ENCODE data around the gene ATG4C.
"Not testable (repeated sequence)": the region's sequence is repeated elsewhere in the genome, so short reads cannot be mapped to it uniquely, and the experiment has no call there.

Gene ATG4C

DNA sequence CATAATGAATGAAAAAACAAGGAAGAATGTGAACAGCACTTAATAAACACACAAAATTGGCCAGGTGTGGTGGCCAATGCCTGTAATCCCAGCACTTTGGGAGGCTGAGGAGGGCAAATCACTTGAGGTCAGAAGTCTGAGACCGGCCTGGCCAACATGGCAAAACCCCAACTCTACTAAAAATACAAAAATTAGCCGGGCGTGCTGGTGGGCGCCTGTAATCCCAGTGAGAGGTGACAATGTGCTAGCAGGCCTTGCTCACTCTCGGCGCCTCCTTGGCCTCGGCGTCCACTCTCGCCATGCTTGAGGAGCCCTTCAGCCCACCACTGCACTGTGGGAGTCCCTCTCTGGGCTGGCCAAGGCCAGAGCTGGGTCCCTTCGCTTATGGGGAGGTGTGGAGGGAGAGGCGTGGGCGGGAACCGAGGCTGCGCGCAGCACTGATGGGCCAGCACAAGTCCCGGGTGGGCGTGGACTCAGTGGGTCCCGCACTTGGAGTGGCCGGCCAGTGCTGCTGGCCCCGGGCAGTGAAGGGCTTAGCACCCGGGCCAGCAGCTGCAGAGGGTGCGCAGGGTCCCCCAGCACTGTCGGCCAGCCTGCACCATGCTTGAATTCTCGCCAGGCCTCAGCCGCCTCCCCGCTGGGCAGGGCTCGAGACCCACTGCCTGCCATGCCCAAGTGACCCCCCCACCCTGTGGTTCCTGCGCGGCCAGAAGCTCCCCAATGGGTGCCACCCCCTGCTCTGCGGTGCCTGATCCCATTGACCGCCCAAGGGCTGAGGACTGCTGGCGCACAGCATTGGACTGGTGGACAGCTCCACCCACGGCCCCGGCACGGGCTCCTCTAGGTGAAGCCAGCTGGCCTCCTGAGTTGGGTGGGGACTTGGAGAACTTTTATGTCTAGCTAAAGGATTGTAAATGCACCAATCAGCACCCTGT lies 30.6 kb upstream of the ATG4C start:
- no peak for DNase-seq (ENCODE audit: low read depth)
- TF ChIP-seq, protein P1, sequence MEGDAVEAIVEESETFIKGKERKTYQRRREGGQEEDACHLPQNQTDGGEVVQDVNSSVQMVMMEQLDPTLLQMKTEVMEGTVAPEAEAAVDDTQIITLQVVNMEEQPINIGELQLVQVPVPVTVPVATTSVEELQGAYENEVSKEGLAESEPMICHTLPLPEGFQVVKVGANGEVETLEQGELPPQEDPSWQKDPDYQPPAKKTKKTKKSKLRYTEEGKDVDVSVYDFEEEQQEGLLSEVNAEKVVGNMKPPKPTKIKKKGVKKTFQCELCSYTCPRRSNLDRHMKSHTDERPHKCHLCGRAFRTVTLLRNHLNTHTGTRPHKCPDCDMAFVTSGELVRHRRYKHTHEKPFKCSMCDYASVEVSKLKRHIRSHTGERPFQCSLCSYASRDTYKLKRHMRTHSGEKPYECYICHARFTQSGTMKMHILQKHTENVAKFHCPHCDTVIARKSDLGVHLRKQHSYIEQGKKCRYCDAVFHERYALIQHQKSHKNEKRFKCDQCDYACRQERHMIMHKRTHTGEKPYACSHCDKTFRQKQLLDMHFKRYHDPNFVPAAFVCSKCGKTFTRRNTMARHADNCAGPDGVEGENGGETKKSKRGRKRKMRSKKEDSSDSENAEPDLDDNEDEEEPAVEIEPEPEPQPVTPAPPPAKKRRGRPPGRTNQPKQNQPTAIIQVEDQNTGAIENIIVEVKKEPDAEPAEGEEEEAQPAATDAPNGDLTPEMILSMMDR (conservative IDR thresholded peaks at IDR 0.05; ENCODE audit: low read length) = no peak
- H3K4me3 ChIP-seq (ENCODE audit: low read length) = no peak overlapping the region

DNA sequence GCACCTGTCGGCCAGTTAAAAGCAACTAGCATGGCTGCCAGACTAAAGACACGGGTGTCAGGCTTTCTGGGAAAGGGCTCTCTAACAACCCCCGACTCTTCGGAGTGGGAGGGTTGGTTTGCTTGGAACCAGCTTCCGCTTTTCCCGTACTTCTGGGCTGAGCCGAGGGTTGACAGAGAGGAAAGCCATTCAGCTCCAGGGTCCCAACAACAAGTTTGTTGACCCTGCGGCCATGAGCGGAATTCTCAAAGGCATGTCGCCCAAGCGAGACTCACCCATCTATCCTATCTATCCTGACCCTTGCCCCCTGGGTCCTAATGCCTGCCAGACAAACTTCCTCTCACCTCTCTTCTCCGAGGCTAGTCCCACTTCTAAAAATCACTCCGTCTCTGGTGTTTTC lies 29.0 kb upstream of the ATG4C start:
- not testable (repeated sequence) for DNase-seq (ENCODE audit: low read depth); H3K4me3 ChIP-seq (ENCODE audit: low read length)

DNA sequence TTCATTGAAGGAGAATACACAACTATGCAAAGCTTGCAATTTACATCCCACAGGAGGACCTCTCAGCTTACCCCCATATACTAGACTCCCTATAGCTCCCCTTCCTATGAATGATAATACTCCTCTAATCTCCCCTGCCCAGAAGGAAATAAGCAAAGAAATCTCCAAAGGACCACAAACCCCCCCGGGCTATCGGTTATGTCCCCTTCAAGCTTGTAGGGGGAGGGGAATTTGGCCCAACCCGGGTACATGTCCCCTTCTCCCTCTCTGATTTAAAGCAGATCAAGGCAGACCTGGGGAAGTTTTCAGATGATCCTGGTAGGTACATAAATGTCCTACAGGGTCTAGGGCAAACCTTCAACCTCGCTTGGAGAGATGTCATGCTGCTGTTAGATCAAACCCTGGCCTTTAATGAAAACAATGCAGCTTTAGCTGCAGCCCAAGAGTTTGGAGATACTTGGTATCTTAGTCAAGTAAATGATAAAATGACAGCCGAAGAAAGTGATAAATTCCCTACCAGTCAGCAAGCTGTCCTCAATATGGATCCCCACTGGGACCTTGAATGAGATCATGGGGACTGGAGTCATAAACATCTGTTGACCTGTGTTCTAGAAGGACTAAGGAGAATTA lies 27.6 kb upstream of the ATG4C start:
- not testable (repeated sequence) for DNase-seq (ENCODE audit: low read depth); H3K4me3 ChIP-seq (ENCODE audit: low read length)

DNA sequence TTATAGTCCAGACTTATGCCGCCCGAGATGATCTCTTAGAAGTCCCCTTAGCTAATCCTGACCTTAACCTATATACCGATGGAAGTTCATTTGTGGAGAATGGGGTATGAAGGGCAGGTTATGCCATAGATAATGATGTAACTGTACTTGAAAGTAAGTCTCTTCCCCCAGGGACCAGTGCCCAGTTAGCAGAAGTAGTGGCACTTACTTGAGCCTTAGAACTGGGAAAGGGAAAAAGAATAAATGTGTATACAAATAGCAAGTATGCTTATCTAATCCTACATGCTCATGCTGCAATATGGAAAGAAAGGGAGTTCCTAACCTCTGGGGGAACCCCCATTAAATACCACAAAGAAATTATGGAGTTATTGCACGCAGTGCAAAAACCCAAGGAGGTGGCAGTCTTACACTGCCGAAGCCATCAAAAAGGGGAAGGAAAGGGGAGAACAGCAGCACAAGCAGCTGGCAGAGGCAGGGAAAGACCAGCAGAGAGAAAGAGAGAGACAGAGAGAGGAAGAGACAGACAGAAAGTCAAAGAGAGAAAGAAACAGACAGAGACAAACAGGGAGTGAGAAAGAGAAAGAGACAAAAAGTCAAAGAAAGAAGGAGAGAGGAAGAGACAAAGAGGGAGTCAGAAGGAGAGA lies 24.6 kb upstream of the ATG4C start:
- not testable (repeated sequence) for DNase-seq (ENCODE audit: low read depth); H3K4me3 ChIP-seq (ENCODE audit: low read length)

DNA sequence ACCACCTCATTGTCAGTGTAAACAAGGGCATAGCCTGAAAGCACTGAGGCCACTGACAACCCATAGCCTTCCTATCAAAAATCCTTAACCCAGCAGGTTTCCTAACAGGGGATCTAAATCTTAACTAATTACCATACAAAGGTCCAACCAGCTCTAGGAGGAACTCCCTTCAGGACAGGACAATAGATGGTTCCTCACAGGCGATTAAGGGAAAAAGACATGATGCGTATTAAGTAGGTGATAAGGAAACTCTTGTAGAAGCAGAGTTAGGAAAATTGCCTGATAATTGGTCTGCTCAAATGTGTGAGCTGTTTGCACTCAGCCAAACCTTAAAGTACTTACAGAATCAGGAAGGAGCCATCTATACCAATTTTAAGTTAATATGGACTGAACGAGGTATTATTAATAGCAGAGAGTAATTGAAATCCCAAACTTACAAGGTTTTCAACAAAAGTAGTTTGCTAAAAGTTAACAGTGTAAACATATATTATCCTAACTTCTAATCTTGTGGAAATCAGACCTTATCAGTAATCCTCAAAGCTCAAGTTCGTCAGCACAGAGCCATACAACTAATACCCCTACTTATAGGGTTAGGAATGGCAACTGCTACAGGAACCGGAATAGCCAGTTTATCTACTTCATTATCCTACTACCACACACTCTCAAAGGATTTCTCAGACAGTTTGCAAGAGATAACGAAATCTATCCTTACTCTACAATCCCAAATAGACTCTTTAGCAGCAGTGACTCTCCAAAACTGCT lies 23.7 kb upstream of the ATG4C start:
- H3K4me3 ChIP-seq (ENCODE audit: low read length); DNase-seq (ENCODE audit: low read depth): not testable (repeated sequence)

DNA sequence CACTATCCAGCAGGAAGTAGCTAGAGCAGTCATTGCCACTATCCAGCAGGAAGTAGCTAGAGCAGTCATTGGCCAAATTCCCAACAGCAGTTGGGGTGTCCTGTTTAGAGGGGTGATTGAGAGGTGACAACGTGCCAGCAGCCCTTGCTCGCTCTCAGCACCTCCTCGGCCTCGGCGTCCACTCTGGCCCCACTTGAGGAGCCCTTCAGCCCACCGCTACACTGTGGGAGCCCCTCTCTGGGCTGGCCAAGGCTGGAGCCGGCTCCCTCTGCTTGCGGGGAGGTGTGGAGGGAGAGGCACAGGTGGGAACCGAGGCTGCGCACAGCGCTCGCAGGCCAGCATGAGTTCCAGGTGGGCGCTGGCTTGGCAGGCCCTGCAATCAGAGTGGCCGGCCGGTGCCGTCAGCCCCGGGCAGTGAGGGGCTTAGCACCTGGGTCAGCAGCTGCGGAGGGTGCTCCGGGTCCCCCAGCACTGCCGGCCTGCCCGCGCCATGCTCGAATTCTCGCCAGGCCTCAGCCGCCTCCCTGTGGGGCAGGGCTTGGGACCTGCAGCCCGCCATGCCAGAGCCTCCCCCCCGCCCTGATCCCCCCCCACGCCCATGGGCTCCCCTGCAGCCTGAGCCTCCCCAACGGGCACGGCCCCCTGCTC lies 22.6 kb upstream of the ATG4C start:
- DNase-seq (ENCODE audit: low read depth); H3K4me3 ChIP-seq (ENCODE audit: low read length): not testable (repeated sequence)

DNA sequence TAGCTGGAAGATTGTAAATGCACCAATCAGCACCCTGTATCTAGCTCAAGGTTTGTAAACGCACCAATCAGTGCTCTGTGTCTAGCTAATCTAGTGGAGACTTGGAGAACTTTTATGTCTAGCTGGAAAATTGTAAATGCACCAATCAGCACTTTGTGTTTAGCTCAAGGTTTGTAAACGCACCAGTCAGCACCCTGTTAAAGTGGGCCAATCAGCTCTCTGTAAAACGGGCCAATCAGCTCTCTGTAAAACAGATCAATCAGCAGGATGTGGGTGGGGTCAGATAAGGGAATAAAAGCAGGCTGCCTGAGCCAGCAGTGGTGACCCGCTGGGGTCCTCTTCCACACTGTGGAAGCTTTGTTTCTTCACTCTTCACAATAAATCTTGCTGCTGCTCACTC lies 21.9 kb upstream of the ATG4C start:
- DNase-seq (ENCODE audit: low read depth); H3K4me3 ChIP-seq (ENCODE audit: low read length): not testable (repeated sequence)

DNA sequence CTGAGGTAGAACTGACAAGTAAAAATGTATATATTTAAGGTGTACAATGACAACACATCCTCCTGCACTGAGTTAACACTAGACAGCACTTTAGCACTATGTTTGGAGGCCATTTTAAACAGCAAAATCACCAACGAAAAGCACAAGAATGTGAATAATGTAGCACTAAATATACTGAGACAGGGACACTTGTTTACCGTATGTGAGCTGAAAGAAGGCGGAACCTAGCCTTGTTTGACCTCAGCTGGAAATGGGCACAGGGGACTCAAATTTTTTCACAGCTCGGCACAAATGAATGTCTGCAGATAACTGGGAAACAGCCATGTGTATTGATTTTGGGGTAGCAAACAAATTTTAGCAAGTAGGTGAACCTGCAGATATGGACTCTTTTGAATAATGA lies 18.0 kb upstream of the ATG4C start:
- H3K4me3 ChIP-seq (ENCODE audit: low read length) = no peak overlapping the region
- TF ChIP-seq, protein P1 (conservative IDR thresholded peaks at IDR 0.05; ENCODE audit: low read length) = no peak
- DNase-seq (ENCODE audit: low read depth) = no peak

DNA sequence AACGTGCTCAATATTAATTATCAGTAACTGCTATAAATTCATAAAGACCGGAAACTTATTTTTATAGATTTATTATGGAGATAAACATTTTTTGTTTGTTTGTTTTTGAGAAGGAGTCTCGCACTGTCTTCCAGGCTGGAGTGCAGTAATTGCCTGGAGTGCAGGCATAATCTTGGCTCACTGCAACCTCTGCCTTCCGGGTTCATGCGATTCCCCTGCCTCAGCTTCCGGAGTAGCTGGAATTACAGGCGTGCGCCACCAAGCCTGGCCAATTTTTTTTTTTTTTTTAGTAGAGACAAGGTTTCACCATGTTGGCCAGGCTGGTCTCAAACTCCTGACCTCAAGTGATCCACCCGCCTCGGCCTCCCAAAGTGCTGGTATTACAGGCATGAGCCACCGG lies 15.4 kb upstream of the ATG4C start:
- not testable (repeated sequence) for DNase-seq (ENCODE audit: low read depth); H3K4me3 ChIP-seq (ENCODE audit: low read length)

DNA sequence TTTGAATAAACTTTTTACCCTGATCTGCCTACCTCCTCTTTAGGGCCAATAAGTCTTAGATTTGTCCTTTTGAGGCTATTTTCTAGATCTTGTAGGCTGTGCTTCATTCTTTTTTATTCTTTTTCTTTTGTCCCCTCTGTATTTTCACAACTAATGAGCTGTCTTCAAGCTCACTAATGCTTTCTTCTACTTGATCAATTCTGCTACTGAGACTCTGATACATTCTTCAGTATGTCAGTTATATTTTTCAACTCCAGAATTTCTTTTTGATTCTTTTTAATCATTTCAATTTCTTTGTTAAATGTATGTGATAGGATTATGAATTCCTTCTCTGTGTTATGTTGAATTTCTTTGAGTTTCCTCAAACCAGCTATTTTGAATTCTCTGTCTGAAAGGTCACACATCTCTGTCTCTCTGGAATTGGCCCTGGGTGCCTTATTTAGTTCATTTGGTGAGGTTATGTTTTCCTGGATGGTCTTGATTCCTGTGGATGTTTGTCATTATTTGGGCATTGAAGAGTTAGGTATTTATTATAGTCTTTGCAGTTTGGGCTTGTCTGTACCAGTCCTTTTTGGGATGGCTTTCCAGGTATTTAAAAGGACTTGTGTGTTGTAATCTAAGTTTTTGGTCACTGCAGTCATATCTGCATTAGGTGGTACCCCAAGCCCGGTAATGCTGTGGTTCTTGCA lies 11.2 kb upstream of the ATG4C start:
- H3K4me3 ChIP-seq (ENCODE audit: low read length) = no peak overlapping the region
- DNase-seq (ENCODE audit: low read depth) = no peak
- TF ChIP-seq, protein P1 (conservative IDR thresholded peaks at IDR 0.05; ENCODE audit: low read length) = no peak
